Skin of body (tissue), 2 donors: Measurements from ENCODE around the gene RAB31. TPM values are rescaled to one million over a fixed set of nuclear protein-coding genes. Genes with fewer than 3 reads are reported as not detected.

Experiments used
- DNase-seq: peaks from one replicate; lab custom pipeline; 2025; lab: John Stamatoyannopoulos, UW
- total RNA-seq: library from RNA; depleted of rRNA; stranded (reverse); fragments of >200 nt; gene quantifications from one replicate; pipeline ENCODE4 v1.2.3, GENCODE V29; 2014

Gene RAB31
- total RNA-seq, 1 donor from 2014 or later: 31.1 TPM

DNA sequence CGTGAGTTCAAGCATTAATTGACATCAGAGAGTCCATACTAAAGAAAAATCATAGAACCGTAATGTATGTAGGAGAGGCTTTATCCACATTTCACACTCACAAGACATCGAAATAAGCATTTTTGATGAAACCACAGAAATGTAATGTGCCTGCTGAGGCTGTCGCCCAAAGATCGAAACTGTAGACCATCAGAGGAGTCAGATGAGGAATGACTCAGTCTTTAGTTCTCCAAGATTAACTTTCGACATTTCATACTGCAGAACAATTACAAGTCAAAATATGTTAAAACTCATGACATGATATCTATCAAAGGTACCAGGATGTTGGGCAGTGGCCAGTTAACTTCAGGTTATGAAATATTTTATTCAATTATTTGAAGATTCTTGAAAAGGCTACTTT is 79.6 kb downstream of the RAB31 start:
- DNase-seq: no peak

GRCh38 chr18:9788140-9788539 is 80.0 kb downstream of the RAB31 start:
- DNase-seq: no peak

- no peak for DNase-seq
Observed at GRCh38 chr18:9788860-9789259, 80.8 kb downstream of the RAB31 start.

DNA sequence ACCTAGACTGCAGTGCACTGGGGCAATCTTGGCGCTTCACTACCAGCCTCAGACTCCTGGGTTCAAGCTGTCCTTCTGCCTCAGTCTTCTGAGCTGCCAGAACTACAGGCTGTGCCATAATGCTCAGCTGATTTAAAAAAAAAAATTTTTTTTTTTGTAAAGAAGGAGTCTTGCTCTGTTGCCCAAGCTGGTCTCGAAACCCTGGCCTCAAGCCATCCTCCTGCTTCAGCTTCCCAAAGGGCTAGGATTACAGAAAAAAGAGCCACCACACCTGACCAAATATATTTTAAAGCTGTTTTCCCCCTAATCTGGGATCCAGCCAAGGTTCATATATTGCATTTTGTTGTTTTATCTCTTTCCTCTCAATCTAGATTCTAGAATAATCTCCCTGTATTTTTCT is 82.2 kb downstream of the RAB31 start:
- DNase-seq: no peak

GRCh38 chr18:9791991-9792390 is 83.9 kb downstream of the RAB31 start:
- DNase-seq: no peak

GRCh38 chr18:9792565-9793245 is 84.6 kb downstream of the RAB31 start:
- no peak for DNase-seq

DNA sequence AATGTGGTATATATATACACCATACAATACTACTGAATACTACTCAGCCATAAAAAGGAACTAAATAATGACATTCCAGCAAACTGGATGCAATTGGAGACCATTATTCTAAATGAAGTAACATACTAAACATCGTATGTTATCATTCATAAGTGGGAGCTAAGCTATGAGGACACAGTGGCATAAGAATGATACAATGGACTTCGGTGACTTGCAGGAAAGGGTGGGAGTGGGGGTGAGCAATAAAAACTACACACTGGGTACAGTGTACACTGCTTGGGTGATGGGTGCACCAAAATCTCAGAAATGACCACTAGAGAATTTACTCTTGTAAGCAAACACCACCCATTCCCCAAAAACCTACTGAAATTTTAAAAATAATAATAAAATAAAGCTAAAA is 87.9 kb downstream of the RAB31 start:
- no peak for DNase-seq

- peak; percentile 77 for DNase-seq
Observed at GRCh38 chr18:9796935-9797549, 88.9 kb downstream of the RAB31 start.

DNA sequence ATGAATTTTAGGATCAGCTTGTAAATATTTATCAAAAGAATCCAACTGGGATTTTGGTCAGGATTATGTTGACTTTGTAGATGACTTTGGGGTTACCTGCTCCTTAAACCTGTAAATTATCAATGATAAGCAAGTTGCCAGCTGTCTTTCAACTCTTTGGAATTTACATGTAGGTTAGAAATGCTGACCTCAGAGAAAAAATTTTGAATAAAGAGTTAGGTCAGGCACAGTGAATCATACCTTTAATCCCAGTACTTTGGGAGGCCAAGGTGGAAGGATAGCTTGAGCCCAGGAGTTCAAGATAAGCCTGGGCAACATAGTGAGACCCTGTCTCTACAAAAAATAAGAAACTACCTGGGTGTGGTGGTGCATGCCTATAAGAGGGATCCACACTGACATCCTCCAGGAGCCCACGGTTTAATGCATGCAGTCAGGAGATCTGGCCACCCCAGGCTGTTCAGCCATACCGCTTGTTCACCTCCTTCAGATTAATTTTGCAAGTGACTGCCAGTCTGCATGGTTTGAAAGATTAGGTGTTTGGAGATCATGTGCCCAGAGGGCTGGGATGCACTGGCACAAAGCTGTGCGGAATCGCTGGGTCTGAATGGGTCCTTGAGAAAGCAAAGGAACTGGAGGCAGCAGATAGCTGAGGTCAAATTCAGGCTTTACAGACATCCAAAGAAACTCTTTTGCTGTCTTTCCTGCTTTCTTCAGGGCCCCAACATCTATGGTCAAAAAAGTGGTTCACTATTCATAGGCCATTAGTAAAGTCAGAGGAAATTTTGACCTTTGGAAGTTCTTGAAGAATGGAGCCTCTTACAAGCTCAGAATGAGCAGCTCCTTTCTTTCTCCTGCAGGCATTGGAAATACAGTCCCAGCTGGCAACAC is 94.3 kb downstream of the RAB31 start:
- DNase-seq: no peak

DNA sequence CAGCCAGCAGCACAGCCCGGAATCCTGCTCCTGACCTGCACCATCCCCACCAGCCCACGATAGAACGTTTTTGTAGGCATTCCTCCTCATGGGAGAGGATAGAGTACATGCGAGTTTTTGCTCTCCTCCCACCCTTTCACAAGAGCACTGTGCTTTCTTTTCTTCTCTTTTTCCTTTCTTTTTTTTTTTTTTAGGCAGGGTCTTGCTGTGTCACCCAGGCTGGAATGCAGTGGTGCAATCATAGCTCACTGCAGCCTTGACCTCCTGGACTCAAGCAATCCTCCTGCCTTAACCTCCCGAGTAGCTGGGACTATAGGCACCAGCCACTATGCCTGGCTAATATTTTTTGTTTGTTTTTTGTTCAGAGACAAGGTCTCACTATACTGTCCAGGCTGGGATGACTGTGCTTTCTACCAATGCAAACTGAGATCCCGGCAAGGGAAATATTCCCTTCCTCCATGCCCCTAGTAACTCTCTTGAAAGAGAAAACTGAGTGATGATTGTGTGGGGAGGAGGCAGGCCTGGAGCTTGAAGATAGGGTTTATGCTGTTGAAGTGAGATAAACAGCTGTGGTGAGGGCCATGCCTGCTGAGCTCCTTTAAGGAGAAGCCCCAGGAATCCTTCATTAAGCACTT is 95.1 kb downstream of the RAB31 start:
- no peak for DNase-seq

DNA sequence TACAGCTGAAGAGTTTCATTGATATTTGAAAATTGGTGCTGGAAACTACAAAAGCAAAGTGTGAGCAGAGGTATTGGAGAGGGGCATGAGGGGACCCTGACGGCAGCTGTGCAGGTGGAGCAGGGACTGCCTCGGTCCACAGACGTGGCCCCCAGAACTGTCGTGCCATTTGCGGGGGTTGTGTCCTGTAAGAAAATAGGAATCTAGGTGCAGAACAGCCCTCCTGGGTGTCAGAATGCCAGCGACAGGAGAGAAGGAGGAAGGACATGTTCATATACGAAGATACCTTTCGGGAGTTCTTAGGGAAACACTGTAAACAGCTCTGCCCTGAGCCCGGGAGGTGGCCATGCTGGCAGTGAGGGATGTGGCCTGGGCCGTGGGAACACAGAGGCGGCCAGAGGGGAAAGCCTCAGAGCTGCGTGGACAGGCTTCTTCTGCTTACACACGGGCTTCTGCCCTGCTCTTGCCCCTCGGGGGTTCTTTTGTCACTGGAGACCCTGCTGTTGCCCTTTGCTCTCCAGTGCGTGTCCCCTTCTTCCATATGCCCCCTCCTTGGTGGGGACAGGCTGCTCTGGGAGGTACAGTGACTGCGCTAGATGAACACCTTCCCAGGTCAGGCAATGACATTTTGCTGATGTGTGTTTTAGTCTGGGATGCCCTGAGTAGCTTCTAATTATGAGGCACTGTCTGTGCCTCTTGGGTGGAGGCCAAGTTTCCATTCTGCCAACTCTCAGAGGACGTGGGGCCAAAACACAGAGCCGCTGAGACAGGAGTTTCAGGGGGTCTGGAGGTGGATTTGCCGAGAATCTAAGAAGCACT is 95.8 kb downstream of the RAB31 start:
- no peak for DNase-seq

GRCh38 chr18:9804517-9805104 is 96.5 kb downstream of the RAB31 start:
- DNase-seq: no peak

DNA sequence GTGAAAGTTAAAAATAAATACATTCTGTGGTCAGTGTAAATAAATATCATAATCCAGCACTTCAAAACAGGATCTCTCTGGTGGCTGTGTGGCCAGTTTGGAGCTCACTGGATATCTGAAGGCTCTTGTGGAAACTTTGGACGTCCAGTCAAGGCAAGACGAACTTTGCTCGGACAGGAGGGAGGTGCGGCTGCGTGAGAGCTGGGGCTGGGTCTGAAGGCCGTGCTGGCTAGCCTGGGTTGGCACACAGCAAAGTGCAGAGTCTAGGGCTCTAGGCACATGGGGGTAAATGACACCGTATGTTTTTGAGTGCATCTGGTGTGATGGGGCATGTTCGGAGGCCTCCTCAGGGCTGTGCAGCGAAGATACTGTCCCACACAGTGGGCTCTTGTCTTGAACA is 98.8 kb downstream of the RAB31 start:
- DNase-seq: no peak

- peak; percentile 87 for DNase-seq
Observed at GRCh38 chr18:9808295-9809241, 100.5 kb downstream of the RAB31 start.

DNA sequence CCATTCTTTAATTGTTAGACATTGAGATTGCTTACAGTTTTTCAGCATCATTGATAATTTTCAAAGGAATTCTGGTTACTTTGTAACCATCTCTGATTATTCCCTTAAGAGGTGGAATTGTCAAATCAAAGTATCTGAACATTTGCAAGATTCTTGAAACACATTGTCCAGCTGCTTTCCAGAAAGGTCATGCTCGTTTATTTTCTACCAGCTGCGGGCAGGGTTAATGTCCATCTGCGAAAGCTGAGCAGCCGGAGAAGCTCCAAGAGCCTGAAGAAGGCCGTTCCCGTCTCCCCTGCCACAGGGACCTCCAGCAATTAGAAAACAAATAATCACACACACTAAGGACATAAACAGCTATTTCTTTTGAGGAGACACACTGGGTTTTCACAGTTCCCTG is 101.6 kb downstream of the RAB31 start:
- no peak for DNase-seq

- peak; percentile 17 for DNase-seq
Observed at GRCh38 chr18:9810299-9810698, 102.2 kb downstream of the RAB31 start.

- DNase-seq: no peak
Observed at GRCh38 chr18:9810994-9811705, 103.0 kb downstream of the RAB31 start.

- DNase-seq: no peak
Observed at GRCh38 chr18:9811978-9812377, 103.9 kb downstream of the RAB31 start.

GRCh38 chr18:9814431-9814830 is 106.3 kb downstream of the RAB31 start:
- no peak for DNase-seq
